Stomach (tissue), 9 donors: ENCODE measurements around the gene TCF12. TPM values are rescaled to one million over a fixed set of nuclear protein-coding genes. Genes with fewer than 3 reads are reported as not detected.
A peak's percentile ranks its signal among the peaks of the same experiment; 100 is the strongest.

ENCODE experiments used
- DNase-seq, 2 donors: peaks; one replicate each; pipeline versions ENCODE4 v3.0.0 to v3.0.0-alpha.2; 2013 to 2019
- H3K27ac ChIP-seq, 5 donors: fragments of 200-600 bp in 4 of 5; sonication (generic) in 4 of 5; one replicate each; pipeline ENCODE4 v1.5.1; 2013 to 2019; ENCODE audit warnings: mild to moderate bottlenecking in 1 of 5, moderate library complexity in 1 of 5
- H3K27me3 ChIP-seq, 3 donors: fragments of 200-600 bp; sonication (generic); one replicate each; pipeline ENCODE4 v1.5.1; 2017 to 2019; ENCODE audit warnings: mixed run types in 1 of 3
- H3K36me3 ChIP-seq, 4 donors: fragments of 200-600 bp; sonication (generic); 1 replicate in 3 of 4; 2 replicates in 1 of 4; pipeline ENCODE4 v1.5.1; 2016 to 2019
- H3K4me1 ChIP-seq, 4 donors: fragments of 200-600 bp; sonication (generic); one replicate each; pipeline ENCODE4 v1.5.1; 2016 to 2019
- H3K4me3 ChIP-seq, 4 donors: fragments of 200-600 bp; sonication (generic) in 3 of 4; one replicate each; pipeline ENCODE4 v1.5.1; 2016 to 2019; ENCODE audit warnings: mild to moderate bottlenecking in 1 of 4
- H3K9me3 ChIP-seq, 4 donors: fragments of 200-600 bp; sonication (generic); one replicate each; pipeline ENCODE4 v1.5.1; 2016 to 2019
- EP300 ChIP-seq: sonication (generic); formaldehyde crosslinking; IDR thresholded peaks from one replicate; pipeline ENCODE4 v1.6.1; 2017; ENCODE audit warnings: antibody characterized with exemption
- POLR2A ChIP-seq, 4 donors: fragments of 450-650 bp; IDR thresholded peaks; one replicate each; pipeline ENCODE4 v1.6.1; 2016; ENCODE audit warnings: antibody characterized with exemption in 4 of 4, control low read depth in 2 of 4, mild to moderate bottlenecking in 1 of 4, moderate library complexity in 1 of 4
- POLR2AphosphoS5 ChIP-seq, 3 donors: sonication (generic); formaldehyde crosslinking; IDR thresholded peaks; one replicate each; pipeline ENCODE4 v1.6.1; 2016; ENCODE audit warnings: antibody characterized with exemption in 3 of 3
- WGBS, 5 donors: extraction: QIAGEN DNeasy Blood & Tissue Kit in 3 of 5; methylation state at CpG; one replicate each; pipeline versions ENCODE4 v1.1.5 to v1.1.7; 2013 to 2018; 5-methylcytosine and 5-hydroxymethylcytosine counted together
- intact Hi-C: fragments of 100-400 bp; cut with DNase I; formaldehyde crosslinking; loops from one replicate; pipeline ENCODE4 v1.15.1; 2023; ENCODE audit warnings: low total_unique reads
- polyA plus RNA-seq, 3 donors: library from polyadenylated mRNA; stranded (reverse); fragments of 200-250 nt; gene quantifications; one replicate each; pipeline ENCODE4 v1.2.3, GENCODE V29; 2013
- total RNA-seq, 5 donors: library from RNA; depleted of rRNA; stranded (reverse); fragments of >200 nt; gene quantifications; one replicate each; pipeline versions ENCODE4 v1.1.0 to v1.2.3, GENCODE V29; 2014 to 2016
- TF ChIP-seq, protein P1 (sequence below), 7 experiments: fragments of 450-650 bp in 4 of 7; fragments of 200-600 bp in 3 of 7; sonication (generic) in 3 of 7; IDR thresholded peaks; one replicate each; pipeline ENCODE4 v1.5.1; 2016 to 2019; ENCODE audit warnings: antibody characterized with exemption in 7 of 7, control low read depth in 2 of 7, mild to moderate bottlenecking in 1 of 7
- donor health status: healthy with polysubstance abuse.
- donor health status: Bipolar disorder and iron deficiency.
- donor health status: healthy.

Gene TCF12
- total and polyA plus RNA-seq, 8 donors: 11.2 to 462 (median 130) TPM

DNA sequence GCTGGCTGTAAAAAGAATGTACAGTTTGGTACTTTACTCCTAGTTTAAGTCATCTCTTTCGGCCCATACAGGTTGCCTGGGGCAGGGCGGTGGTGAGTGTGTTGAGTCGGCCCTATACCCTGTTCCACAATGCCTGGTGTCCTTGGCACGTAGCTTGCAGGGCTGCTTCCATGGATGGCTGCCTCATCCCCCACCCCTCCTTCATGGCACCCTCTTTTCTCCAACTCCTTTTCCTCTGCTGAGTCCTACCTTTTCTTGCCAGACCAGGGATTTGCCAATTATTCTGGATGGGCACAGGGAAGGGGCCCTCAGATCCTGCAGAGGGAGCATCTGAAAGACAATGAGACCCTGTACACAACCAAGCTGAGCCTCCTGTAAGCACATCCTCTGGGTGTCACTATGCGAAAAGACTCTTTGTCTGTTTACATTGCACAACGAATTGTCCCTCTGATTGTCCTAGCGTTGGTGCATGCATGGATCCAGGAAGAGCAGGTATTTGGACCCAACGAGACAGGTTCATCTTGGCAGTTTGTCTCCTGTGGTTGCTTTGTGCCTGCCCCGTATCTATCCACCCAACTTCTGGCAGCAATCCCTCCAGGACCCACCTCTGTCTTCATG is 384.3 kb downstream of the TCF12 start:
- no peaks in the 10 kb centered on the region for H3K9me3 ChIP-seq
- H3K4me3 ChIP-seq: no peak overlapping the region
- intact Hi-C loops: no loop called here
- 79 to 87% (median 85%) methylated on average over 9 of the region's 9 CpGs for WGBS, 5 donors
- no peaks in the 10 kb centered on the region for H3K27me3 ChIP-seq
- no peaks in the 10 kb centered on the region for H3K36me3 ChIP-seq
- H3K4me1 ChIP-seq: peaks cover 14 to 21% (median 19%) of the 10 kb centered on the region in 4 donors
- no peak overlapping the region for H3K27ac ChIP-seq
- TF ChIP-seq EP300 (no peak), POLR2AphosphoS5 (IDR thresholded peaks at IDR 0.05) (no peak)
- no peak for DNase-seq

DNA sequence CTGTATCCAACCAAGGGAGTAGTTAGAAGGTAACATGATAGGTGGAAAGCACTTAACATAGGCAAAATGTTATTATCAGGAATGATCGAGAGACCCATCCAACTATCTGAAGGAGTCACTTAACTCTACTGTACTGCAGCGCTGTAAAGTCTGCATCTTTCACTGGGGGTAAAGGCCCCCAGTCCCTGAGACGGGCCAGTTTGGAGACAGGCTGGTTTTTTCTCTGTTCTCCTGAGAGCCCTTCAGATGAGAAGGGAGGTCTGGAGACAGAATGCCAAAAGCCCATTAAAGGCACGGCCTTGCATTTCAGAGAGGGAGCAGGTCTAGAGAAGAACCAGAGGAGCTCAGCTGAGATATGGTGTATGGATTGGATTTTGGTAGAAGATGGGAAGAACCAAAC is 386.6 kb downstream of the TCF12 start:
- TF ChIP-seq POLR2A (IDR thresholded peaks at IDR 0.05) (no peak), EP300 (no peak), POLR2AphosphoS5 (IDR thresholded peaks at IDR 0.05) (no peak)
- TF ChIP-seq, protein P1, sequence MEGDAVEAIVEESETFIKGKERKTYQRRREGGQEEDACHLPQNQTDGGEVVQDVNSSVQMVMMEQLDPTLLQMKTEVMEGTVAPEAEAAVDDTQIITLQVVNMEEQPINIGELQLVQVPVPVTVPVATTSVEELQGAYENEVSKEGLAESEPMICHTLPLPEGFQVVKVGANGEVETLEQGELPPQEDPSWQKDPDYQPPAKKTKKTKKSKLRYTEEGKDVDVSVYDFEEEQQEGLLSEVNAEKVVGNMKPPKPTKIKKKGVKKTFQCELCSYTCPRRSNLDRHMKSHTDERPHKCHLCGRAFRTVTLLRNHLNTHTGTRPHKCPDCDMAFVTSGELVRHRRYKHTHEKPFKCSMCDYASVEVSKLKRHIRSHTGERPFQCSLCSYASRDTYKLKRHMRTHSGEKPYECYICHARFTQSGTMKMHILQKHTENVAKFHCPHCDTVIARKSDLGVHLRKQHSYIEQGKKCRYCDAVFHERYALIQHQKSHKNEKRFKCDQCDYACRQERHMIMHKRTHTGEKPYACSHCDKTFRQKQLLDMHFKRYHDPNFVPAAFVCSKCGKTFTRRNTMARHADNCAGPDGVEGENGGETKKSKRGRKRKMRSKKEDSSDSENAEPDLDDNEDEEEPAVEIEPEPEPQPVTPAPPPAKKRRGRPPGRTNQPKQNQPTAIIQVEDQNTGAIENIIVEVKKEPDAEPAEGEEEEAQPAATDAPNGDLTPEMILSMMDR (IDR thresholded peaks at IDR 0.05): no peak
- intact Hi-C loops: loop anchor here (5.0 kb wide), 1 partner anchor 158 kb away; no protein-coding TSS in a partner anchor
- Histone ChIP-seq H3K4me3 (no peak overlapping the region), H3K4me1 (peaks cover 14 to 23% (median 20%) of the 10 kb centered on the region in 4 donors), H3K36me3 (no peaks in the 10 kb centered on the region), H3K27me3 (no peaks in the 10 kb centered on the region), H3K27ac (no peak overlapping the region), H3K9me3 (no peaks in the 10 kb centered on the region)
- WGBS, 5 donors: 88 to 94% (median 91%) methylated on average over 4 of the region's 4 CpGs
- DNase-seq: no peak

DNA sequence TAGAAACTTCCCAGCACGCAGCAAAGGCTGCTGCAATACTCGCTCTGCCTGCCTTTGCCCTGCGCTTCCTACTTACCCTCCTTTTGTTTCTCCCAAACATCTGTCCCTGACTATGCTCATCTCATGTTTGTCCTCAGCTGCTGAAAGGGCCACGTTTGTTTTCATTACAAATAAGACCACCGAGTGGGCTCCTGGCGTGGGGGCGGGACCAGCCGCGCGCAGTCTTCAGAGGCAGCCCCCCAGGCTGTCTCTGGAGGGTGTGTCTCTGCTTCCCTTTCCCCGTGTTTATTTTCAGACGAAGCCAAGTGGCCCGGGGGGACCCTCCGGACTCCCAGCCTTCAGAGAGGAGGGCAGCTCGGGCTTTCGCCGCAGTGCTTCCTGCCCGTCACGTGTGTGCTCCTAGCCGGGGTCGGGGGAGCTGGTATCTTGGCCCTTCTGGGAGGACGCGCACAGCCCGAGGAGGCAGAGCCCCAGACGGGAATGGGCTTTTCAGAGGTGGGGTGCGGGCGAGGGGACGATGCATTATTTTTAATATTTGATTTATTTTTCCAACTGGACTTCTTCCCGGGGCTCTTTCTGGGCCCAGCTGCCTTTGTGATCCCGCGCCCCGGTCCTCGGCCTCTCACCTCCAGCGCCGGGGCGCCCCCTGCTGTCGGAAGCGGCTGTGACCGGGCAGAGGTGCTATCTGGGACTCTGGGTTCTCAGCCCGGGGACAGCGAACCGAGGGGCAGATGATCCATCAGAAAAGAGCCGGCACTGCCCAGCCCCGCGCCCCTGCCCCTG is 387.9 kb downstream of the TCF12 start:
- H3K9me3 ChIP-seq: no peaks in the 10 kb centered on the region
- no peaks in the 10 kb centered on the region for H3K36me3 ChIP-seq
- WGBS, 5 donors: 2 to 6% (median 2%) methylated on average over 42 to 45 of the region's 45 CpGs
- H3K27me3 ChIP-seq: no peaks in the 10 kb centered on the region
- intact Hi-C loops: loop anchor here (5.0 kb wide), 1 partner anchor 159 kb away; no protein-coding TSS in a partner anchor
- H3K4me3 ChIP-seq: peak overlapping the region; percentile 50 to 72 (median 56)
- peak overlapping the region in 3 of 5 donors; percentile 40 to 54 (median 46) for H3K27ac ChIP-seq
- DNase-seq: peak; percentile 91 to 92
- TF ChIP-seq, protein P1 (IDR thresholded peaks at IDR 0.05): peak in 5 of 7 experiments; percentile 69 to 88 (median 76)
- no peak for TF ChIP-seq POLR2A (IDR thresholded peaks at IDR 0.05)
- no peak for TF ChIP-seq POLR2AphosphoS5 (IDR thresholded peaks at IDR 0.05)
- TF ChIP-seq EP300: no peak
- peaks cover 14 to 23% (median 20%) of the 10 kb centered on the region in 4 donors for H3K4me1 ChIP-seq

DNA sequence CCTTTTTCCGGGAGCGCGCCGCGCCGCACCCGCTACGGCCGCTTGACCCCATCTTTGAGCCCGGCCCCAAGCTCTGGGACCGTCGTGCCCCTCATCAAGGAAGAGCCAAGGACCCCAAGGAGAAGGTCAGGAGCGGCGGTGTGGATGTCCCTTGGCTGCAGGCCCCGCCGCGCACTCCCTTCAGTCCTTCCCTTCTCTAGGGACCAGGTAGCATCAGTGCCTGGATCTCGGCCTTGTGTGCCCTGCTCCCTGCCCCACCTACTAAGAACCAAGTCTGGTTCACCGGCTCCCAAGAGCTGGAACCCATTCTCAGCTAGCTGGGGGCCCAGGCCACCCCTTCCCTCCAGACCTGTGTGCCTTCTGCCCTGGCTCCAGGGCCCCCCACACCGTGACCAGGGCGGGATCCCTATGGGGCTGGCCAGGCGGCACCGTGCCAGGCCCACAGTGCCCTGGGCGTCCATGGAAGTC is 388.5 kb downstream of the TCF12 start:
- H3K9me3 ChIP-seq: no peaks in the 10 kb centered on the region
- peaks cover 14 to 28% (median 20%) of the 10 kb centered on the region in 4 donors for H3K4me1 ChIP-seq
- intact Hi-C loops: loop anchor here (5.0 kb wide), 1 partner anchor 160 kb away; no protein-coding TSS in a partner anchor
- WGBS, 5 donors: 29 to 45% (median 34%) methylated on average over 24 of the region's 24 CpGs
- no peaks in the 10 kb centered on the region for H3K27me3 ChIP-seq
- no peak for DNase-seq
- H3K36me3 ChIP-seq: no peaks in the 10 kb centered on the region
- H3K4me3 ChIP-seq: peak overlapping the region; percentile 50 to 72 (median 56)
- TF ChIP-seq EP300 (no peak), POLR2A (IDR thresholded peaks at IDR 0.05) (no peak), POLR2AphosphoS5 (IDR thresholded peaks at IDR 0.05) (no peak)
- TF ChIP-seq, protein P1 (IDR thresholded peaks at IDR 0.05): peak in 1 of 7 experiments; percentile 21
- H3K27ac ChIP-seq: peak overlapping the region in 2 of 5 donors; percentile 46 to 54
